Measurements from ENCODE around the gene MAGI1. TPM values are rescaled to one million over a fixed set of nuclear protein-coding genes. Genes with fewer than 3 reads are reported as not detected.

Gene MAGI1
- total and polyA plus RNA-seq, 4 donors, result 9.9 to 88.1 (median 24.6) TPM

DNA sequence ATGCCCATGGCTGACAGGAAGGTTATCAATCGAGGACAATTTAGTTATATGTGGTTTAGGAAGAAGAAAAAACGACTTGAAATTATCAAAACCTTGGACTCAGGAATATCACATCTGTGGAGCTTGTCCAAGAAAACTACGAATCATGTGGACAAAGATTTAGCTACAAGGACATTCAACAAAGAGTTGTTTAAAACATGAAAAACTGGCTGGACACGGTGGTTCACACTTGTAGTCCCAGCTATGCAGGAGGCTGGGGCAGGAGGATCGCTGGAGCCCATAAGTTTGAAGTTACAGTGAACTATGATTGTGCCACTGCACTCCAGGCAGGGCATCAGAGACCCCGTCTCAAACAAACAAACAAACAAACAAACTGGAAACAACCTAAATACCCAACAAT, 142.4 kb downstream of the MAGI1 start:
- WGBS, 2 donors, result 75 to 85% methylated on average over 6 of the region's 6 CpGs
- Histone ChIP-seq H3K27me3 (ENCODE audit: control insufficient read depth in 3 of 3, insufficient read depth in 3 of 3, low read length in 2 of 3) (no peaks in the 10 kb centered on the region), H3K9me3 (ENCODE audit: control insufficient read depth in 4 of 4, insufficient read depth in 3 of 4, low read length in 3 of 4) (no peaks in the 10 kb centered on the region), H3K4me3 (no peak overlapping the region), H3K9ac (ENCODE audit: insufficient read depth in 1 of 2, low read length in 2 of 2) (no peak overlapping the region), H3K36me3 (ENCODE audit: control insufficient read depth in 4 of 4, insufficient read depth in 4 of 4, low read length in 4 of 4) (no peaks in the 10 kb centered on the region), H3K27ac (ENCODE audit: low read depth in 1 of 2, low read length in 1 of 2) (no peak overlapping the region), H3K4me1 (ENCODE audit: control insufficient read depth in 5 of 5, insufficient read depth in 5 of 5, low read length in 5 of 5) (peaks cover 0 to 34% (median 1%) of the 10 kb centered on the region in 5 donors)
- ATAC-seq (ENCODE audit: insufficient read depth, low FRiP score), result no peak
- no peak for DNase-seq
- TF ChIP-seq, protein P1, sequence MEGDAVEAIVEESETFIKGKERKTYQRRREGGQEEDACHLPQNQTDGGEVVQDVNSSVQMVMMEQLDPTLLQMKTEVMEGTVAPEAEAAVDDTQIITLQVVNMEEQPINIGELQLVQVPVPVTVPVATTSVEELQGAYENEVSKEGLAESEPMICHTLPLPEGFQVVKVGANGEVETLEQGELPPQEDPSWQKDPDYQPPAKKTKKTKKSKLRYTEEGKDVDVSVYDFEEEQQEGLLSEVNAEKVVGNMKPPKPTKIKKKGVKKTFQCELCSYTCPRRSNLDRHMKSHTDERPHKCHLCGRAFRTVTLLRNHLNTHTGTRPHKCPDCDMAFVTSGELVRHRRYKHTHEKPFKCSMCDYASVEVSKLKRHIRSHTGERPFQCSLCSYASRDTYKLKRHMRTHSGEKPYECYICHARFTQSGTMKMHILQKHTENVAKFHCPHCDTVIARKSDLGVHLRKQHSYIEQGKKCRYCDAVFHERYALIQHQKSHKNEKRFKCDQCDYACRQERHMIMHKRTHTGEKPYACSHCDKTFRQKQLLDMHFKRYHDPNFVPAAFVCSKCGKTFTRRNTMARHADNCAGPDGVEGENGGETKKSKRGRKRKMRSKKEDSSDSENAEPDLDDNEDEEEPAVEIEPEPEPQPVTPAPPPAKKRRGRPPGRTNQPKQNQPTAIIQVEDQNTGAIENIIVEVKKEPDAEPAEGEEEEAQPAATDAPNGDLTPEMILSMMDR (IDR thresholded peaks at IDR 0.05; ENCODE audit: control extremely low read depth, extremely low read depth), result no peak

DNA sequence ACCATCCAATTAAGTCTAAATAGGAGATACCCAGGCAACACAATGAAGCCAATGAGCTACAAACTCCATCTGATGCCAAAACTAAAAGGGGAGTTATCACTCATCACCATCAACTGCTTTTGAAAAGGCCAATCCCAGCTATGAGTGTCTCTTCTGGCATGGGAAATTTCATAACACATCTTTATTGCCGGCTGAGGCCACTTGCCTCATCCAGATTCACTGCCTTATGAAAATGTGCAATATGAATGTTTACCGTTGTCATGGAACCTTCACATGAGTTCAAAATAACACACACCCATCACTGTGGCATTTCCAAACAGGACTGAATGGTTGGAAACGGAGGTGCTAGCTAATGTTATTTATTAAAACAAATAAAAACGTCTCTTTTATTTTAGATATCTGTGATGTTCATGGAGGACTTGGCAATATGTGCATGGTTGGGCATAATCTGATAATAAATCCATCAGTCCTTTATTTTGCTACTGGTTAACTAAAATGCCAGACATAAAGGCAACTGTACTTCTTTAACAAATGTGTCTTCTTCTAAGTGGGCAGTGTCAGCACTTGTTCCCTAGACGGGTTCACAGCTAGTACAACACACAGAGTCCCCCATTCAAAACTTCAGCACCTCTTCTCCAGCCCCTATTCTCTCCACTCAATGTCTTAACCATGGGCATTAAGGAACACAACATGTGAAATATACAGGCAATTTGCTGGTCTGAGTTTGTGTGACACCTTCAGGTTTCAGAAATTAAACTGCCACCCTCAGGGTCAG, 143.9 kb downstream of the MAGI1 start:
- TF ChIP-seq, protein P1 (IDR thresholded peaks at IDR 0.05; ENCODE audit: control extremely low read depth, extremely low read depth), result no peak
- peak in 2 of 3 donors; percentile 62 to 64 for DNase-seq
- no peaks in the 10 kb centered on the region for H3K36me3 ChIP-seq (ENCODE audit: control insufficient read depth in 4 of 4, insufficient read depth in 4 of 4, low read length in 4 of 4)
- H3K4me1 ChIP-seq (ENCODE audit: control insufficient read depth in 5 of 5, insufficient read depth in 5 of 5, low read length in 5 of 5), result peaks cover 0 to 23% (median 0%) of the 10 kb centered on the region in 5 donors
- no peak overlapping the region for H3K4me3 ChIP-seq
- no peak overlapping the region for H3K9ac ChIP-seq (ENCODE audit: insufficient read depth in 1 of 2, low read length in 2 of 2)
- no peaks in the 10 kb centered on the region for H3K27me3 ChIP-seq (ENCODE audit: control insufficient read depth in 3 of 3, insufficient read depth in 3 of 3, low read length in 2 of 3)
- no peak for ATAC-seq (ENCODE audit: insufficient read depth, low FRiP score)
- H3K27ac ChIP-seq (ENCODE audit: low read depth in 1 of 2, low read length in 1 of 2), result peak overlapping the region in 1 of 2 donors; percentile 53
- H3K9me3 ChIP-seq (ENCODE audit: control insufficient read depth in 4 of 4, insufficient read depth in 3 of 4, low read length in 3 of 4), result no peaks in the 10 kb centered on the region
- WGBS, 2 donors, result 55 to 68% methylated on average over 5 of the region's 5 CpGs

DNA sequence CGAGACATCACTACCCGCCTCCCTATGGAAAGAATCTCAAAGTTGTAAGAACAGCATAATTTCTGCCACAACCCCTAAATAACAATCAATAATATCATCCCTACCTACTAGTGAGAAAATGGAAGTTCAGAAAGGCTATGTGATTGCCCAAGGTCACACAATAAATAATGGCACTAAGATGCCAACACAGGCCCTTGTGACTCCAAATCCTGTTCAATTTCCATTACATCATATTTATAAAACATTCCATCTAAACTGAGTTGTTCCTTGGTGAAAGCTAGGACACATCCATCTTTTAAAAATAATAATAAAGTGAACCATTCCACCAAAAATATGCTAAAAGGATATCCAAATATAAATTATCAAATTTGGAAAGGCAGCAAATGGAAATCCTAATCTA, 144.6 kb downstream of the MAGI1 start:
- Histone ChIP-seq H3K9ac (ENCODE audit: insufficient read depth in 1 of 2, low read length in 2 of 2) (no peak overlapping the region), H3K27ac (ENCODE audit: low read depth in 1 of 2, low read length in 1 of 2) (peak overlapping the region in 1 of 2 donors; percentile 12)
- TF ChIP-seq, protein P1 (IDR thresholded peaks at IDR 0.05; ENCODE audit: control extremely low read depth, extremely low read depth), result no peak

More for the DNA sequence above, 144.6 kb downstream of the MAGI1 start:
- H3K27me3 ChIP-seq (ENCODE audit: control insufficient read depth in 3 of 3, insufficient read depth in 3 of 3, low read length in 2 of 3), result no peaks in the 10 kb centered on the region
- DNase-seq, result no peak
- no peaks in the 10 kb centered on the region for H3K9me3 ChIP-seq (ENCODE audit: control insufficient read depth in 4 of 4, insufficient read depth in 3 of 4, low read length in 3 of 4)
- no peaks in the 10 kb centered on the region for H3K36me3 ChIP-seq (ENCODE audit: control insufficient read depth in 4 of 4, insufficient read depth in 4 of 4, low read length in 4 of 4)
- H3K4me1 ChIP-seq (ENCODE audit: control insufficient read depth in 5 of 5, insufficient read depth in 5 of 5, low read length in 5 of 5), result peaks cover 0 to 16% (median 0%) of the 10 kb centered on the region in 5 donors
- WGBS, 2 donors, result 81 to 92% methylated on average over 2 of the region's 2 CpGs
- H3K4me3 ChIP-seq, result no peak overlapping the region
- no peak for ATAC-seq (ENCODE audit: insufficient read depth, low FRiP score)

Measured in lung (tissue), 12 donors.